ENCODE results near the gene ANXA3.

Gene ANXA3

GRCh38 chr4:78599147-78599546 is 47.6 kb downstream of the ANXA3 start:
- Histone ChIP-seq H4K20me1 (ENCODE audit: insufficient read depth, low read length) (no peaks in the 10 kb centered on the region), H3K36me3 (replicated peaks; ENCODE audit: insufficient read depth, low read length) (no peaks in the 10 kb centered on the region), H3F3A (ENCODE audit: insufficient read depth, low read length) (no peaks in the 10 kb centered on the region), H3K9me2 (replicated peaks; ENCODE audit: insufficient read depth, low read length) (no peaks in the 10 kb centered on the region), H2AFZ (ENCODE audit: low read length) (no peak overlapping the region), H3K79me2 (ENCODE audit: low read length) (no peaks in the 10 kb centered on the region), H3K9me3 (replicated peaks; ENCODE audit: insufficient read depth, low read length) (no peaks in the 10 kb centered on the region), H3K27ac (ENCODE audit: low read length) (no peak overlapping the region), H3K4me1 (ENCODE audit: low read length) (no peaks in the 10 kb centered on the region), H3K4me3 (ENCODE audit: low read length) (no peak overlapping the region), H3K4me2 (ENCODE audit: low read depth, low read length) (no peak overlapping the region), H3K27me3 (replicated peaks; ENCODE audit: insufficient read depth, low read length) (no peaks in the 10 kb centered on the region), H3K9ac (ENCODE audit: low read length) (no peak overlapping the region)
- TF ChIP-seq EZH2phosphoT487 (IDR thresholded peaks at IDR 0.05; ENCODE audit: low read length) = no peak
- no peak for TF ChIP-seq CTCF (IDR thresholded peaks at IDR 0.05; ENCODE audit: low read length)
- TF ChIP-seq EZH2 (optimal IDR thresholded peaks at IDR 0.05; ENCODE audit: low read depth, low read length) = no peak
- no peak for DNase-seq

- H3K4me1 ChIP-seq (ENCODE audit: low read length) = no peaks in the 10 kb centered on the region
- no peak overlapping the region for H3K27ac ChIP-seq (ENCODE audit: low read length)
- H3K27me3 ChIP-seq (replicated peaks; ENCODE audit: insufficient read depth, low read length) = no peaks in the 10 kb centered on the region
- H3K4me3 ChIP-seq (ENCODE audit: low read length) = no peak overlapping the region
- no peaks in the 10 kb centered on the region for H3K79me2 ChIP-seq (ENCODE audit: low read length)
- no peaks in the 10 kb centered on the region for H3K36me3 ChIP-seq (replicated peaks; ENCODE audit: insufficient read depth, low read length)
- no peaks in the 10 kb centered on the region for H3K9me3 ChIP-seq (replicated peaks; ENCODE audit: insufficient read depth, low read length)
- H3K9me2 ChIP-seq (replicated peaks; ENCODE audit: insufficient read depth, low read length) = no peaks in the 10 kb centered on the region
- H3K9ac ChIP-seq (ENCODE audit: low read length) = no peak overlapping the region
- H3F3A ChIP-seq (ENCODE audit: insufficient read depth, low read length) = no peaks in the 10 kb centered on the region
- DNase-seq = no peak
- no peak overlapping the region for H2AFZ ChIP-seq (ENCODE audit: low read length)
- no peak for TF ChIP-seq EZH2 (optimal IDR thresholded peaks at IDR 0.05; ENCODE audit: low read depth, low read length)
- no peak for TF ChIP-seq EZH2phosphoT487 (IDR thresholded peaks at IDR 0.05; ENCODE audit: low read length)
- TF ChIP-seq CTCF (IDR thresholded peaks at IDR 0.05; ENCODE audit: low read length) = no peak
- H4K20me1 ChIP-seq (ENCODE audit: insufficient read depth, low read length) = no peaks in the 10 kb centered on the region
- no peak overlapping the region for H3K4me2 ChIP-seq (ENCODE audit: low read depth, low read length)
Measured at GRCh38 chr4:78599931-78600375, 48.4 kb downstream of the ANXA3 start.

- no peaks in the 10 kb centered on the region for H3F3A ChIP-seq (ENCODE audit: insufficient read depth, low read length)
- TF ChIP-seq EZH2phosphoT487 (IDR thresholded peaks at IDR 0.05; ENCODE audit: low read length) = no peak
- no peak for TF ChIP-seq EZH2 (optimal IDR thresholded peaks at IDR 0.05; ENCODE audit: low read depth, low read length)
- TF ChIP-seq CTCF (IDR thresholded peaks at IDR 0.05; ENCODE audit: low read length) = no peak
- no peak overlapping the region for H2AFZ ChIP-seq (ENCODE audit: low read length)
- no peaks in the 10 kb centered on the region for H3K79me2 ChIP-seq (ENCODE audit: low read length)
- H3K9ac ChIP-seq (ENCODE audit: low read length) = no peak overlapping the region
- H3K4me3 ChIP-seq (ENCODE audit: low read length) = no peak overlapping the region
- no peaks in the 10 kb centered on the region for H3K4me1 ChIP-seq (ENCODE audit: low read length)
- no peaks in the 10 kb centered on the region for H4K20me1 ChIP-seq (ENCODE audit: insufficient read depth, low read length)
- DNase-seq = no peak
- no peaks in the 10 kb centered on the region for H3K9me3 ChIP-seq (replicated peaks; ENCODE audit: insufficient read depth, low read length)
- H3K4me2 ChIP-seq (ENCODE audit: low read depth, low read length) = no peak overlapping the region
- H3K36me3 ChIP-seq (replicated peaks; ENCODE audit: insufficient read depth, low read length) = no peaks in the 10 kb centered on the region
- no peaks in the 10 kb centered on the region for H3K27me3 ChIP-seq (replicated peaks; ENCODE audit: insufficient read depth, low read length)
- H3K9me2 ChIP-seq (replicated peaks; ENCODE audit: insufficient read depth, low read length) = no peaks in the 10 kb centered on the region
- no peak overlapping the region for H3K27ac ChIP-seq (ENCODE audit: low read length)
Measured at GRCh38 chr4:78601013-78601412, 49.4 kb downstream of the ANXA3 start.
